NOMO-1 treated with DMSO at 0.1 percent for 48 hours (cell line): Measurements from ENCODE around the gene PFAS.

ENCODE experiments used
- DNase-seq: peaks from one replicate; lab custom pipeline; 2025; ENCODE audit not compliant: unreplicated experiment; lab: John Stamatoyannopoulos, UW

PFAS gene

DNA sequence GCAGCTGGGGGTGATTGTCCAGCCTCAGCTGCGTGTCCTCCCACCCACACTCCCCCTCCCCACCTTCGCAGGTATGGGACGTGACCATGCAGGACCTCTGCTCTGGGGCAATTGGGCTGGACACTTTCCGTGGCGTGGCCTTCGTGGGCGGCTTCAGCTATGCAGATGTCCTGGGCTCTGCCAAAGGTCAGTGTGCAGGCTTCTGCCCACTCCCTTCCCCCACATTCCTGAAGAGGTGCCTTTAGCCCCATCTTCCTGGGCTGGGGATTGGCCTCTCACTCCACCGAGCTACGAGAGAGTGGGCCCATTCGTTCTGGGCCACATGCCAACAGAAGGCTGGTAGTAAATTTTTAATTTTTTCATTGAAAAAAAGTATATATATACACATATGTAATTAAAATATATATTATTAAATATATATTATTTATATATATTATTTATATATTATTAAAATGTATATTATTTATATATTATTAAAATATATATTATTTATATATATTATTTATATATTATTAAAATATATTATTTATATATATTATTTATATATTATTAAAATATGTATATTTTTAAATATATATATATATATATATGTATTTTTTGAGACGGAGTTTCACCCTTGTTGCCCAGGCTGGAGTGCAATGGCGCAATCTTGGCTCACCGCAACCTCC is 18.5 kb downstream of the PFAS start:
- DNase-seq = no peak

DNA sequence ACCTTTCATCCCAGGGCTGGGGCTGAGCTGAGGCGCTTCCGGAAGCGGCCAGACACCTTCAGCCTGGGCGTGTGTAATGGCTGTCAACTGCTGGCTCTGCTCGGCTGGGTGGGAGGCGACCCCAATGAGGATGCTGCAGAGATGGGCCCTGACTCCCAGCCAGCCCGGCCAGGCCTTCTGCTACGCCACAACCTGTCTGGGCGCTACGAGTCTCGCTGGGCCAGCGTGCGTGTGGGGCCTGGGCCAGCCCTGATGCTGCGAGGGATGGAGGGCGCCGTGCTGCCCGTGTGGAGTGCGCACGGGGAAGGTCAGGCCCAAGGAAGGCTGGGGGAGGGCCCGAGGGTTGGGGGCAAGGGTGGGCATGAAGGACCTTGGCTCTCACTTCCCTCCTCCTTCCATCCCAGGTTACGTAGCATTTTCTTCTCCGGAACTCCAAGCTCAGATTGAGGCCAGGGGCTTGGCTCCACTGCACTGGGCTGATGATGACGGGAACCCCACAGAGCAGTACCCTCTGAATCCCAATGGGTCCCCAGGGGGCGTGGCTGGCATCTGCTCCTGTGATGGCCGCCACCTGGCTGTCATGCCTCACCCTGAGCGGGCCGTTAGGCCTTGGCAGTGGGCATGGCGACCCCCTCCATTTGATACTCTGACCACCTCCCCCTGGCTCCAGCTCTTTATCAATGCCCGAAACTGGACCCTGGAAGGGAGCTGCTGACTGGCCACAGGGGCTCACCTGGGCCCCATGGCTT is 19.6 kb downstream of the PFAS start:
- no peak for DNase-seq

DNA sequence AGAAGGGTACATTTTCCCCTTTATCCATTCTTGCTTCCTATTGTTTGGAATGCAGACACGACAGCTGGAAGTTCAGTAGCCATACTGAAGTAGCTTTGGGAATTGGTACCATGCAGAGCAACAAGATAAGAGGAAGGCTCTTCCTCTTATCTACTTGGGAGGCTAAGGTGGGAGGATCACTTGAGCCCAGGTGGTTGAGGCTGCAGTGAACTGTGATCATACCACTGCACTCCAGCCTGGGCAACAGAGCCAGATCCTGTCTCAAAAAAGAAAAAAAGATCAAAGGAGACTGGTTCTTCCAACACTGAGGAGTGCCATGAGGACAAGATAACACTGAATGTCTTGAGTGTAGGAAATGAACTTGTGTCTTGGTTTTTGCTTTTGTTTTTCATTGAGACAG is 23.3 kb downstream of the PFAS start:
- no peak for DNase-seq

DNA sequence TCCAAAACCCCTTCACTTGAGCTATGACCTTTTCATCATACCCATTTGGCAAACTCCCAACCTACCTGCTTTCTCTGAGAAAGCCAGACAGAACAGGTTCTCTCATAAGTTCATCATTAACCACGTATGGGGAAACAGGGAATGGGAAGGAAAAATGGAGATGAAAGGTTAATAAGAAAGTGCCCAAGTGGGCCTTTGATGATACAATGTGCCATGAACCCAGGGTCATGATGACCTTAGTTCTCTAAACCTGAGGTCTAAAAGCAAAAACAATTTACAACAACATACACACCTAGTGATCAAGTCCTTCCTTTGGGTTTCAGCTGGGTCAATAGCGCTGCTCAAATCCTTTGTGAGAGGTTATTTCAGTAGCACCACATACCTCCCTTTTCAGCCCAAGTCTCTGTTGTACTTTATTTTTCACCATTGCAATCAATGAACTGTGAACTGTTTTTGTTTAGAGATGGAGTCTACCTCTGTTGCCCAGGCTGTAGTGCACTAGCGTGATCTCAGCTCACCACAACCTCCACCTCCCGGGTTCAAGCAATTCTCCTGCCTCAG is 24.9 kb downstream of the PFAS start:
- no peak for DNase-seq

DNA sequence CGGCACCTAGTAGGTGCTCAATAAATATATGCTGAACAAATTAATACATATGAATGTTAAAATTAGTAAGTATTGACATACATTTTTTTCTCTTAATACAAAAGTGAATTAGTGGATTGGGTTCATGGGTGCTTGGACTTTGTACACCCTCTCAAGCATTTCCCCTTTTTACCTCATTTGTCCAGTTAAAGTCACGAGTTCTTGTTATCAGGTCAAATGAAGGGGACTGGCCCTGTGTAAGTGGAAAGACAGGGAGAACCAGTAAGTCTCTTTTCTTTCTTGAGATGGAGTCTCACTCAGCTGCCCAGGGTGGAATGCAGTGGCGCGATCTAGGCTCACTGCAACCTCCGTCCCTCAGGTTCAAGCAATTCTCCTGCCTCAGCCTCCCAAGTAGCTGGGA is 25.7 kb downstream of the PFAS start:
- DNase-seq = no peak

DNA sequence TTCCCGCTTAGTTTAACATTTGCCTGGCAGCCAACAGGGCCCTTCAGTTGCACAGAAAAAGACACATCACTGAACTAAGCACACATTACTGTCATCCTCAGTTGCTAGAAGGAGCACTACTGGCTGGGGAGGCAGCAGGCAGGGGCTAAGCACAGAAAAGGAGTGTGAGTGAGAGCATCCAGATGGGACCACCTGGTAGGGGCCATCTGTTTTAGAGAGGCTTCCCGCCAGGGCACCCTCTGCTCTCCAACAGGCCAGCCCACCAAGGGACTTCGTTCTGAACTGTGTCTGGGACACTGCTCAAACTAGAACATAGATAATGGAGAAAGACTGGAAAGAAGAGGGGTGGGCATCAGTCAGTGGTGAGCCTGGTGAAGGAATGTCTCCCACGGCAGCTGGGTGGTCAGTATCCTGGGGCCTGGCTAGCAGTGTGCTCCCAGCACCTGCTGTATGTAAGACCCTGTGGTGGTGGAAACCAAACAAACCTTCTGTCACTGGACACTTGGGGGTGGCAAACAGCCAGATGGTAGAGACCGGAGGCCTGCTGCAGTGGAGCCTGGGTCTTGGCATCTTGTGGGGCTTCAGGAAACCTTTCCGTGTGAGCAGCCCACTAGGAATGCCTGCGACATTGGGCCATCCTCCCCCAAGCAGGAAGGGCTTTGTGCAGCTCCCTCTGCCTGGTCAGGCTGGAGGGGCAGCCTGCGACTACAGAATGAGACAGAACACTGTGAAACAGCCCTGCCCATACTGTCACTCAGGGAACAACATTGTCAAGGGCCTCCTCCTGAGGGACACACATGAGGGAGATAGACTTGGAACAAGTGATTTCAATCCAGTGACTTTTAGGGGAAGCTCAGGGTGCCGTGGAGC is 26.6 kb downstream of the PFAS start:
- DNase-seq = no peak

DNA sequence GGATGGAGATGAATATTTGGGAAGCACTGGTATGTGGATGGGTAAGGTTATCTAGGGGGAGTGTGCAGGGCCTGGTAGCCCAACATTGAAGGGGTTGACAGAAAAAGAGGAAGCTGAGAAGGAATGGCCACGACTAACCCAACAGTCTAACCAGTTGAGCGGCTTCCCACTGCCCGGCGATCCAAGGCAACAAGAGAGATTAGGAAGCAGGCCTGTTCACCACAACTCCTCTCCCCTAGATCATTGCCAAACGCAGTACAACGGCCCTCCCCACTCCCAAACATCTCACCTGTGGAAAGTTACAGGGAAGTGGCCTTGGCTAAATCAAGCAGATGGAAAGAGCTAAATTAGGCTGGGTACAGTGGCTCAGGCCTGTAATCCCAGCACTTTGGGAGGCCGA is 28.2 kb downstream of the PFAS start:
- no peak for DNase-seq

DNA sequence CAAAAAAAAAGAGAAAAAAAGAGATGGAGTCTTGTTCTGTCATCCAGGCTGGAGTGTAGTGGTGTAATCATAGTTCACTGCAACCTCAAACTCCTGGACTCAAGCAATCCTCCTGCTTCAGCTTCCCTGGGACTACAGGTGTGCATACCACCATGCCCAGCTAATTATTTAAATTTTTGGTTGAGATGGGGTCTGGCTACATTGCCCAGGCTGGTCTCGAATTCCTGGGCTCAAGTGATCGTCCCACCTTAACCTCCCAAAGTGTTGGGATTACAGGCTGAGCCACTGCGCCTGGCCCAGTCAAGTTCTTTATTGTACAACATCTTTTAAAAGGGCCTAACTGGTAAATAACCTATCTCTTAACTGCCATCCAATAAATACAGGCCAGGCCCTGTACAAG is 33.3 kb downstream of the PFAS start:
- DNase-seq = no peak

DNA sequence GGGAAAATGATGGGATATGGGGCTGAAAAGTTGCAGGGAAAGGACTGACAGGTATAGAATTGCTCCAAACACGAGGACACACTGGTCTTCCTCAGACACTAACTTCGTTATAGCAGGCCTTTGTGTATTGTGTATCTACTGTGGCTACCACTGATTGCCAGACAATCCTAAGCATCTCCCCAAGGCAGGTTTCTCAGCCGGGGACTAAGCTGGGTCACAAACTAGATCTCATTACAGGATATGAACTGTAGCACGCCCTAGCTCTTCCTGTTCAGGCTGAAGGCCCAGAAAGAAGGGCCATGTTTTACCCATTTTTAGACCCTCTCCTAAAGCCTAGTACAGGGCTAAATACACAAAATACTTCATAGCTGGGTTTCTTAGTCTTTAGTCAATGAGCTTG is 34.3 kb downstream of the PFAS start:
- DNase-seq = no peak

DNA sequence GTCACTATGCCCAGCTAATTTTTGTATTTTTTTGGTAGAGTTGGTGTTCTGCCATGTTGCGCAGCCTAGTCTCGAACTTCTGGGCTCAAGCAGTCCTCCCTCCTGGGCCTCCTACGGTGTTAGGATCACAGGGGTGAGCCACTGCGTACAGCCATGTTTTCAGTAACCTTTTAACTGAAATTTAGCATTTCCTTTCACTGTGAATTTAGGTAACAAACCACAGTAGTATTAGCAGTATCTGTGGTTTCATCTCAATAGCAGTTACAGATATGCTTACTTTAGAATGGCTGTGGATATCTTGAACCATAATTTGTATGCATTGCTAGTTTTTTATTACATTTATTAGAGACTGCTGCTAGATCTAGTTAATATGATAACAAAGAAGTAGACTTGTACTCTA is 35.0 kb downstream of the PFAS start:
- no peak for DNase-seq

DNA sequence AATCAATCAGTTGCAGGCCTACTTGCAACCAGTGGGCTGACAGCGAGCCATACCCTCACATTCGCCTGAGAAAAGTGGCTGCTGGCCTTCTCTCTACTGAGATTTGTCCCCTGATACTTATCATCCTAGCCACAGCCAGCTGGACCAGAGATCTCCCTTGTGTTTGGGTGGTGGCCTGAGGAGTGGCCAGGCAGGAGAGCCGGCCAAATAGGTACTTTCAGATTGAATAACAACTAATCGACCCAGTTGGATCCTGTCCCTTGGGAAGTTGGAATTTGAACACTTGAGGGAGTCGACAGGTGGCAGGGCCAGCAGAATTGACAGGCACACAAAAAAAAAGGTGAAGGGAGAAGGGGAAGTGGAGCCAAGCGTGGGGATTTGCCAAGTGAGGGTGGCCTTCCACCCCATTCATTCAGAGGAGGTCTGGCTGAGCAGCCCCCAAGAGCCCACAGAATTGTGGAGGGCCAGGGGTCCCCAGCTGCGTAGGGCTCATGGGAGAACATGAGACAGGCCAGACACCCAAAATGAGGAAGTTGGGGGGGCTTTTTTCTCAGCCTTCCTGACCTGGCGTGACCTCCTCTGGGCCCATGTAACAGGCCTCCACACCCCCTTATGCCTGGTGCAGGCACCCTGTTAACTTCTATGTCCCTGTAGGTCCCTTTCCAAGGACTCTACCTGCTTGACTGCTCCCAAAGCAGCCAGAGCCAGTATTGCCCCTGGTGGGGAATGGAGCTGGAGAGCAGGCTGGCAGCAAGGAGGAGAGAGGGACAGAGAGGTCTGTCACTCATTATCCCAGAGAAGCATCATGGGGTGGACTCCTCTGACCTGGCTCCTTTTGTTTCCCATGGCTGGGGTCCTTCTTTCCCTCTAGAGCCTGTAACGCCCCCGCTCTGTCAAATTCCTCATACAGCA is 36.4 kb downstream of the PFAS start:
- peak; percentile 21 for DNase-seq

DNA sequence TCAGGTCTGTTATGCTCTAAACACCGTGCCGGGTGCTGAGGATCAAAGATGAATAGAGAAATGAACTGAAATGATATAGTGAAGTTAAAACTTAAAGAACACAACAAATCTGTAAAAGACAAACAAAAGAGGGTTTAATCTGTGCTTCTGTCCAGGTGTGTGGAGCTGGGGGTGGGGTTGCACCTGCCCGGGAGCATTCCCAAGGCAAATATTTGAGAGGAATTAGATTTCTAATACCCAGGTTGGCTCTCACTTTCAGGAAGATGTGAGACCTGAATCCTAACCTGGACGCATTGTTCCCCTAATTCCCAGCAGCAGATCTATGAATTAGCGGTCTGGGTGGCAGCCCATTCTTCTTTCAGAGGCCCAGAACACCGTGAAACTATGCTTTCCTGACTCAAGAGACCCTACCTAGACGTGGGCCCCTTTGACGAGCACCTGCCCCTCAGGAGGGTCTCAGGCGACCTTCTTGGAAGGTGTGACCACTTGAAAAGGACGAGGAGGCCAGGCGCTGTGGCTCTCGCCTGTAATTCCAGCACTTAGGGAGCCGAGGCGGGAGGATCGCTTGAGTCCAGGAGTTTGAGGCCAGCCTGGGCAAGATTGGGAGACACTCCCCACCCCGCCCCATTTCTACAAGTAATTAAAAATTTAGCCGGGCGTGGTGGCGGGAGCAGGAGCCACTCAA is 38.7 kb downstream of the PFAS start:
- no peak for DNase-seq

DNA sequence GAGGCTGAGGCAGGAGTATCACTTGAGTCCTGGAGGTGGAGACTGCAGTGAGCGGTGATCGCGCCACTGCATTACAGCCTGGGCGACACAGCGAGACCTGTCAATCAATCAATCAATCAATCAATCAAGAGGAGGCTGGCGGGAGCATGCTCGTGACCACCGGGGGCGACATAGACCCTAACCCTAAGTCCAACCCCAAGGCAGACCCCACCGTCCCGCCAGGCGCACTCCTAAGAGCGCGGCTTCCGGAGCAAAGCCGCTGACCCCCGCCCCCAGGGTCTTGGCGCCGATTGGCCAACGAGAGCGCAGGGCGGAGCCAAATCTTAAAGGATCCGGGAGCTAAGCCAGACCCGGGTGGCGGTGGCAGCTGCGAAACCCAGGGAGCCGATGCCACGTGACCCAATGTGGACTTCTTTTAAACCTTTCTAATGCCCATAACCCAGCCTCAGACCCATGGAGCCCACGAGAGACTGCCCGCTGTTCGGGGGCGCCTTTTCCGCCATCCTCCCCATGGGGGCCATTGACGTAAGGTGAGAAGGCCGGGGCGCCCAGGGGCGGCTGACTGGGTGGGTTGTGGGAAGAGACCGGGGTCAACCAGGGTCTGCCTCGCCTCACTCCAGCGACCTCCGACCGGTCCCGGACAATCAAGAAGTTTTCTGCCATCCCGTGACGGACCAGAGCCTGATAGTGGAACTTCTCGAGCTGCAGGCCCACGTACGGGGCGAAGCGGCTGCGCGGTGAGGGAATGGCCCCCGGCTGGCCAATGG is 39.4 kb downstream of the PFAS start, which contains the start of gene RANGRF:
Gene RANGRF (plus strand): TSS at position 335 of the 767 bp plus-strand sequence. CDS start 119 bp downstream, at position 454.
- DNase-seq = peak; percentile 84

DNA sequence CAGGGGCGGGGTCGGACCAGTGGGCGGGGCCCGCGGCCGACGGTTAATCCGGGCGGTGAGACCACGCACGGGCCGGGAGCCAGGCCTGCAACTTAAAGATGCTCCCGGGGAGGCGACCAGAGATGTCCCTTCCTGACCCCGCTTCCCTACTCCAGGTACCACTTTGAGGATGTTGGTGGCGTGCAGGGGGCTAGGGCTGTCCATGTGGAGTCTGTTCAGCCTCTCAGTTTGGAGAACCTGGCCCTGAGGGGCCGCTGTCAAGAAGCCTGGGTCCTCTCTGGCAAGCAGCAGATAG is 40.0 kb downstream of the PFAS start:
- DNase-seq = peak; percentile 28

DNA sequence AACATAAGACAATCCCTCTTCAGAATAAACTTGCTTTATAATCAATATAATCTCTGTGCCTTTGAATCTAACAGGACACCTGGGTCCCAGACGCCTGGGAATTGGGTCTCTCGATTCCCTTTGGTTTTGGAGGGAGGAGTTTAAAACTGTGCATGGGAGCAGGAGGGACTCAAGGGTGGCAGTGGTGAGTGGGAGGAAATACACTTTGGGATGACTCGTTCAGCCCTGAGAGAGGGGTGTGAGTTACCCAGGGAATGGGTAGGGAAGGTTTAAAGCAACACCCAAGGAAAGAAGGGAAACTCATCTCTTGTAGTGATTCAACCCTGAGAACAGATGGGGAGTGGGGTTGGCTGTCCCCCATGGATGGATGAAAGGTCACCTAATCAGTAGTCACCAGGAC is 41.0 kb downstream of the PFAS start:
- no peak for DNase-seq

DNA sequence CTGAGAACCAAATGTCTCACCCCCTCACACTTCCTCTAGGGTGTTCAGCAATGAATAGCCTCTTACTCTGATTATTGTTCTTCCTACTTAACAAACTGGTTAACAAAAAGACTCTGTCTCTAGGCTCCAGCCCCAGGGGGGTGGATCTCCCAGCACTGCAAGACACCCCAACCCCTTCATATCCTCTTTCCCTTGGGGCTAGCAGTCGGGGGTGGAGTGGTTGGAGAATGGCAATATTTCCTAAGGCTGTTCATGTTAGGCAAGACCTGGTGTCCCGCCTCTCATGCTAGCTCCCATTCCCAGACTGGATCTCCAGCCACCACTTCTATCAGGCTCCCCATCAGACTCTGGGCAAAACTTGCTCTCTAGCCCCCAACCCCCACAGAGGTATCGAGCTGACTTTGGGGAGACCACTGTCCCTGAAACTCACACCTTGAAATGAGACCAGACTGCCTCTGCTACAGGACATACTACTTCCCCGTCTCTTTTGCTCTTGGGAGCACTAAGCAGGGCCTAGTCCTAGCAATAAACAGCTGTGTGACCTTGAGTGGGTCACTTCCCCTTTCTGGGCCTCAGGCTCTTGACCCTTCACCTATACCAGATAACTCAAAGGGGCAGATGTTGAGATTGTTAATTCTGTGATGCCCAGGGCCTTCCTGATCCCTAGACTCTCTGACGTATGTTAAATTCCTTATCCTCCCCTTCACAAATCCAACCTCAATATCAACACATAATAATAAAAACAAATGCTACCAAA is 43.7 kb downstream of the PFAS start:
- peak; percentile 22 for DNase-seq

DNA sequence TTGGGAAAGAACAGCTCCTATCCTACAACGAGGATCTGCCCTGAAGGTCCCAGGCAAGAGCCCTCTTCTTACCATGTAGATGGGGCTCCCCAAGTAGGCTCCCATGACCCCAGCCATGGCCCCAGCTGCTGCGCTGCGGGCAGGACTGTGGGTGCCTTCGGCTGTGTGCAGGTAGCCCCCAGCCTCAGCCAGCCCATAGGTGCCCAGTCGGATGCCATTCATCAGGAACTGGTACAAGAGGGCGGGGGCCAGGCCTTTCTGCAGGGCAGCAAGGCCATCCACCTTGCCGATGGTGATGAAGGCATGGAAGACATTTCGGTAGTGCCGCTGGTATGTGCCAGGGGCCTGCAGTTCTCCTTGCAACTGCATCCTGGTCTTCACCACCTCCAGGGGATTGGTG is 45.3 kb downstream of the PFAS start:
- no peak for DNase-seq

DNA sequence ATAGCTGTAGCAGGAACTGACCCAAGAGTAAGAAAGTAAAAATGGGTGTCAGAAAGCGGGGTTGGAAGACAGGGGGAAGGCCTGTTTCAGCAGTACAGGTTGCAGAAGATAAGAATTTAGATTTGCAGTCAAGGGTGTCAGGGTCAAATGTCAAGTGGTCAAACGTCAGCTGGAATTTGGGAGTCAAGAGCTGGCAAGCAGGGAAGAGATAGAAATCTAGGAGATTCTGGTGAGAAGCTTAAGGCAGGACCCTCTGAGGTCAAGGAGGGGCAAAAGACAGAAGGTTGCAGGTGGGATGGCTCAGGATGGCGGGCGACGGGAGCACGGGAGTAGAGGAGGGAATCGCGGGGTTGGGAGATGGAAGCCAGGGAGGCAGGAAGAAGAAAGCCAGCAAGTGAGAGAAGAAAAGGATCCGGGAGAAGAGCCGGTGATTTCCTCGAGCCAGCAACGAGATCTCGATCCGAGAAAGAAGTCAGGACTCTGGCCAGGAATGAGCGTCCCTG is 45.8 kb downstream of the PFAS start:
- DNase-seq = no peak
